Stromal cell of bone marrow (primary cell): ENCODE data around the gene SELENOV.

ENCODE experiments used
- DNase-seq: peaks from one replicate; pipeline ENCODE4 v3.0.0-alpha.2; 2012; ENCODE audit warnings: low read depth

Gene SELENOV

GRCh38 chr19:39520541-39521484 lies 5.9 kb downstream of the SELENOV start:
- DNase-seq = no peak

GRCh38 chr19:39524495-39524894 lies 9.6 kb downstream of the SELENOV start:
- no peak for DNase-seq

GRCh38 chr19:39525205-39525604 lies 10.3 kb downstream of the SELENOV start:
- DNase-seq = no peak

- DNase-seq = no peak
Measured at GRCh38 chr19:39531834-39532232, 16.9 kb downstream of the SELENOV start.

GRCh38 chr19:39532233-39533002 lies 17.5 kb downstream of the SELENOV start, which contains the start of gene EID2B:
EID2B (minus strand) TSS chr19:39532852; CDS start chr19:39532802, 50 bp downstream.
- peak; percentile 87 for DNase-seq

GRCh38 chr19:39533003-39533512 lies 18.1 kb downstream of the SELENOV start:
- DNase-seq = no peak

GRCh38 chr19:39533791-39534190 lies 18.9 kb downstream of the SELENOV start:
- DNase-seq = no peak

GRCh38 chr19:39539165-39539517 lies 24.2 kb downstream of the SELENOV start:
- DNase-seq = no peak

GRCh38 chr19:39539518-39540332 lies 24.8 kb downstream of the SELENOV start, which contains the start of gene EID2:
EID2 (minus strand) TSS chr19:39540161; CDS start chr19:39540079, 82 bp downstream.
- DNase-seq = peak; percentile 85

GRCh38 chr19:39540333-39540673 lies 25.4 kb downstream of the SELENOV start:
- no peak for DNase-seq

GRCh38 chr19:39542206-39542605 lies 27.3 kb downstream of the SELENOV start:
- no peak for DNase-seq

- DNase-seq = no peak
Measured at GRCh38 chr19:39543477-39543857, 28.5 kb downstream of the SELENOV start.

- no peak for DNase-seq
Measured at GRCh38 chr19:39544226-39544903, 29.4 kb downstream of the SELENOV start.

GRCh38 chr19:39544911-39545310 lies 30.0 kb downstream of the SELENOV start:
- DNase-seq = no peak

GRCh38 chr19:39546599-39546998 lies 31.7 kb downstream of the SELENOV start:
- no peak for DNase-seq

GRCh38 chr19:39550197-39550596 lies 35.3 kb downstream of the SELENOV start:
- no peak for DNase-seq

GRCh38 chr19:39553082-39553652 lies 38.2 kb downstream of the SELENOV start:
- DNase-seq = no peak

GRCh38 chr19:39554701-39555311 lies 39.9 kb downstream of the SELENOV start:
- DNase-seq = no peak

- DNase-seq = no peak
Measured at GRCh38 chr19:39555883-39556282, 40.9 kb downstream of the SELENOV start.

GRCh38 chr19:39557811-39558623 lies 43.1 kb downstream of the SELENOV start:
- no peak for DNase-seq
